H9 (cell line): ENCODE results near the gene DNAJC10. TPM values are rescaled to one million over a fixed set of nuclear protein-coding genes. Genes with fewer than 3 reads are reported as not detected.

Source experiments
- DNase-seq: peaks from one replicate; pipeline ENCODE4 v3.0.0-alpha.2; 2017
- H2AFZ ChIP-seq: one replicate; pipeline ENCODE4 v1.6.1; 2013; ENCODE audit warnings: mild to moderate bottlenecking, low read length, control low read depth, moderate library complexity
- H2AK5ac ChIP-seq: 2 replicates; pipeline ENCODE4 v1.6.1; 2013; ENCODE audit warnings: low read length, control low read depth, mixed read lengths; ENCODE audit not compliant: insufficient read length
- H2BK120ac ChIP-seq: one replicate; pipeline ENCODE4 v1.6.1; 2013; ENCODE audit warnings: low read depth, mild to moderate bottlenecking, low read length, control low read depth, inconsistent platforms; ENCODE audit not compliant: poor library complexity, severe bottlenecking
- H2BK12ac ChIP-seq: 2 replicates; pipeline ENCODE4 v1.6.1; 2013; ENCODE audit warnings: low read length, control low read depth, mixed read lengths, low read depth; ENCODE audit not compliant: insufficient read length
- H2BK15ac ChIP-seq: 2 replicates; pipeline ENCODE4 v1.6.1; 2013; ENCODE audit warnings: low read depth, low read length, control low read depth
- H2BK20ac ChIP-seq: one replicate; pipeline ENCODE4 v1.6.1; 2013; ENCODE audit warnings: low read depth, mild to moderate bottlenecking, low read length, control low read depth, inconsistent platforms; ENCODE audit not compliant: poor library complexity, severe bottlenecking
- H2BK5ac ChIP-seq: 2 replicates; pipeline ENCODE4 v1.6.1; 2013; ENCODE audit warnings: low read length, control low read depth, mixed read lengths; ENCODE audit not compliant: insufficient read length
- H3K14ac ChIP-seq: 2 replicates; pipeline ENCODE4 v1.6.1; 2013; ENCODE audit warnings: low read length, control low read depth; ENCODE audit not compliant: insufficient read depth
- H3K18ac ChIP-seq: 2 replicates; pipeline ENCODE4 v1.6.1; 2013; ENCODE audit warnings: low read depth, mild to moderate bottlenecking, mixed read lengths, low read length, control low read depth; ENCODE audit not compliant: insufficient read length
- H3K23ac ChIP-seq: 2 replicates; pipeline ENCODE4 v1.6.1; 2013; ENCODE audit warnings: low read length, control low read depth, mixed read lengths, low read depth; ENCODE audit not compliant: insufficient read length
- H3K23me2 ChIP-seq: 2 replicates; pipeline ENCODE4 v1.6.1; 2013; ENCODE audit warnings: low read depth, mild to moderate bottlenecking, mixed read lengths, low read length, control low read depth; ENCODE audit not compliant: insufficient read length, poor library complexity, severe bottlenecking
- H3K27ac ChIP-seq: 2 replicates; pipeline ENCODE4 v1.5.1; 2013; ENCODE audit warnings: low read length, control low read depth, mixed read lengths, low read depth; ENCODE audit not compliant: insufficient read length
- H3K27me3 ChIP-seq: 2 replicates; pipeline ENCODE4 v1.6.1; 2013; ENCODE audit warnings: low read length, control low read depth, inconsistent platforms; ENCODE audit not compliant: insufficient read depth
- H3K4ac ChIP-seq: 2 replicates; pipeline ENCODE4 v1.6.1; 2013; ENCODE audit warnings: low read depth, mild to moderate bottlenecking, control low read depth, inconsistent platforms, low read length, moderate library complexity
- H3K4me1 ChIP-seq: 2 replicates; pipeline ENCODE4 v1.6.1; 2013; ENCODE audit warnings: low read length, control low read depth, inconsistent platforms; ENCODE audit not compliant: insufficient read depth
- H3K4me2 ChIP-seq: 2 replicates; pipeline ENCODE4 v1.6.1; 2013; ENCODE audit warnings: low read length, control low read depth, mixed read lengths; ENCODE audit not compliant: insufficient read length, insufficient read depth
- H3K56ac ChIP-seq: 2 replicates; pipeline ENCODE4 v1.6.1; 2013; ENCODE audit warnings: low read depth, mild to moderate bottlenecking, mixed read lengths, low read length, control low read depth; ENCODE audit not compliant: insufficient read length
- H3K79me1 ChIP-seq: 2 replicates; pipeline ENCODE4 v1.6.1; 2013; ENCODE audit warnings: low read depth, mild to moderate bottlenecking, moderate library complexity, low read length, control low read depth, inconsistent platforms; ENCODE audit not compliant: insufficient read depth, poor library complexity, severe bottlenecking
- H3K79me2 ChIP-seq: 2 replicates; pipeline ENCODE4 v1.6.1; 2013; ENCODE audit warnings: low read length, control low read depth, inconsistent platforms; ENCODE audit not compliant: insufficient read depth
- H3K9ac ChIP-seq: 2 replicates; pipeline ENCODE4 v1.6.1; 2013; ENCODE audit warnings: low read length, control low read depth, mixed read lengths; ENCODE audit not compliant: insufficient read length; ENCODE audit errors: extremely low read depth
- H3K9me3 ChIP-seq: one replicate; pipeline ENCODE4 v1.6.1; 2013; ENCODE audit warnings: low read depth, low read length, inconsistent platforms; ENCODE audit not compliant: control insufficient read depth
- H3T11ph ChIP-seq: one replicate; pipeline ENCODE4 v1.6.1; 2013; ENCODE audit warnings: mild to moderate bottlenecking, low read length, control low read depth, inconsistent platforms
- H4K20me1 ChIP-seq: one replicate; pipeline ENCODE4 v1.6.1; 2013; ENCODE audit not compliant: control insufficient read depth, insufficient read length, insufficient read depth
- H4K5ac ChIP-seq: 2 replicates; pipeline ENCODE4 v1.6.1; 2013; ENCODE audit warnings: low read depth, mild to moderate bottlenecking, mixed read lengths, low read length, control low read depth; ENCODE audit not compliant: insufficient read length
- H4K8ac ChIP-seq: replicated peaks from 2 replicates; pipeline ENCODE4 v1.6.1; 2013; ENCODE audit warnings: low read length, control low read depth, mixed read lengths, low read depth; ENCODE audit not compliant: insufficient read length
- H4K91ac ChIP-seq: 2 replicates; pipeline ENCODE4 v1.6.1; 2013; ENCODE audit warnings: low read depth, mild to moderate bottlenecking, moderate library complexity, mixed read lengths, low read length, control low read depth; ENCODE audit not compliant: insufficient read length
- H3K27ac Mint-ChIP-seq, 3 experiments: 2 replicates in 2 of 3; 3 replicates in 1 of 3; pipeline ENCODE4 v1.8.0; 2020 to 2021; ENCODE audit warnings: mixed read lengths in 3 of 3, mild to moderate bottlenecking in 1 of 3, moderate library complexity in 1 of 3
- H3K27me3 Mint-ChIP-seq: 2 replicates; pipeline ENCODE4 v1.8.0; 2021; ENCODE audit warnings: low read depth, mild to moderate bottlenecking, moderate library complexity, mixed read lengths
- H3K36me3 Mint-ChIP-seq, 3 experiments: 2 replicates in 2 of 3; 3 replicates in 1 of 3; pipeline ENCODE4 v1.8.0; 2020 to 2021; ENCODE audit warnings: low read depth in 3 of 3, mixed read lengths in 3 of 3; ENCODE audit not compliant: insufficient read depth in 1 of 3
- H3K4me1 Mint-ChIP-seq, 2 experiments: 2 replicates each; pipeline ENCODE4 v1.8.0; 2020; ENCODE audit warnings: mixed read lengths in 2 of 2
- H3K4me3 Mint-ChIP-seq, 2 experiments: 2 replicates in 1 of 2; 3 replicates in 1 of 2; pipeline ENCODE4 v1.8.0; 2020 to 2021; ENCODE audit warnings: mild to moderate bottlenecking in 2 of 2, mixed read lengths in 2 of 2, moderate library complexity in 1 of 2
- H3K9me3 Mint-ChIP-seq, 2 experiments: 2 replicates in 1 of 2; 3 replicates in 1 of 2; pipeline ENCODE4 v1.8.0; 2020; ENCODE audit warnings: mild to moderate bottlenecking in 2 of 2, mixed read lengths in 2 of 2, moderate library complexity in 1 of 2
- CTCF ChIP-seq: fragments of 200-600 bp; sonication (generic); conservative IDR thresholded peaks from 3 replicates; pipeline ENCODE4 v1.8.0; 2021; ENCODE audit warnings: antibody characterized with exemption, mild to moderate bottlenecking
- WGBS: extraction: QIAGEN DNeasy Blood & Tissue Kit; methylation state at CpG from one replicate; pipeline ENCODE4 v1.1.7; 2013; ENCODE audit warnings: missing lambda C conversion rate, low lambda C conversion rate, mixed read lengths; ENCODE audit not compliant: insufficient read length; ENCODE audit errors: extremely low coverage; 5-methylcytosine and 5-hydroxymethylcytosine counted together
- total RNA-seq: library from RNA; stranded (reverse); gene quantifications from 2 replicates; pipeline ENCODE4 v1.2.1, GENCODE V29; 2021

The DNAJC10 gene
- total RNA-seq, 1 experiment from 2014 or later, result 129 TPM

GRCh38 chr2:182784777-182785176 is 68.7 kb downstream of the DNAJC10 start:
- H4K5ac ChIP-seq, result no peak overlapping the region
- H3K4me1 ChIP-seq, result no peaks in the 10 kb centered on the region
- DNase-seq, result no peak
- no peaks in the 10 kb centered on the region for H3K23me2 ChIP-seq
- no peak overlapping the region for H3K14ac ChIP-seq
- no peak overlapping the region for H4K91ac ChIP-seq
- H2BK20ac ChIP-seq, result no peak overlapping the region
- peaks cover 3% of the 10 kb centered on the region in 2 experiments; a peak in 3 of 4 replicates for H3K4me1 Mint-ChIP-seq
- H3K79me2 ChIP-seq, result no peaks in the 10 kb centered on the region
- H3K9me3 ChIP-seq, result no peaks in the 10 kb centered on the region
- no peak overlapping the region for H3K27ac ChIP-seq
- no peaks in the 10 kb centered on the region for H3K27me3 ChIP-seq
- H3K9ac ChIP-seq, result no peak overlapping the region
- H3K4ac ChIP-seq, result no peak overlapping the region
- no peak overlapping the region for H3K18ac ChIP-seq
- peak; percentile 71 for TF ChIP-seq CTCF
- no peak overlapping the region for H3K4me2 ChIP-seq
- peaks cover 15 to 18% (median 16%) of the 10 kb centered on the region in 3 experiments for H3K36me3 Mint-ChIP-seq
- no peak overlapping the region for H3T11ph ChIP-seq
- no CpG with 5 or more reads among the region's 1 CpG for WGBS
- no peak overlapping the region for H3K4me3 Mint-ChIP-seq
- no peak overlapping the region for H2AFZ ChIP-seq
- H2BK120ac ChIP-seq, result no peak overlapping the region
- H3K56ac ChIP-seq, result no peak overlapping the region
- no peak overlapping the region for H3K27ac Mint-ChIP-seq
- no peak overlapping the region for H3K23ac ChIP-seq
- no peak overlapping the region for H2BK15ac ChIP-seq
- H2BK5ac ChIP-seq, result no peak overlapping the region
- H2BK12ac ChIP-seq, result no peak overlapping the region
- H3K79me1 ChIP-seq, result no peaks in the 10 kb centered on the region
- H2AK5ac ChIP-seq, result no peak overlapping the region
- no peak overlapping the region for H4K8ac ChIP-seq
- H3K27me3 Mint-ChIP-seq, result no peaks in the 10 kb centered on the region
- no peaks in the 10 kb centered on the region for H4K20me1 ChIP-seq
- peaks cover 0 to 3% of the 10 kb centered on the region in 2 experiments; a peak in 1 of 5 replicates for H3K9me3 Mint-ChIP-seq
